ENCODE measurements around the gene NANOG. TPM values are rescaled to one million over a fixed set of nuclear protein-coding genes. Genes with fewer than 3 reads are reported as not detected.

The NANOG gene
- total and polyA plus RNA-seq, 2 of the 8 experiments (the other 6 are each of a cell fraction or from before 2014, with no cell fraction given): 53.7 to 231 TPM

- peaks cover 0 to 3% (median 0%) of the 10 kb centered on the region in 4 experiments; a peak in 1 of 7 replicates for H3K4me1 ChIP-seq (replicated peaks in 1 of 4; ENCODE audit: control insufficient read depth in 3 of 4, insufficient read depth in 4 of 4, low read length in 3 of 4)
- H4K91ac ChIP-seq (replicated peaks; ENCODE audit: insufficient read length, low read length): no peak overlapping the region
- FAIRE-seq: no peak
- CTCF ChIA-PET (ENCODE audit: partially characterized antibody): interaction anchor here (0.8 to 3.1 kb wide), 8 partner anchors 12 to 105 kb away, joined by 3 to 10 read pairs (median 3); no protein-coding TSS in a partner anchor
- H3K23me2 ChIP-seq (ENCODE audit: low read depth, low read length): no peaks in the 10 kb centered on the region
- H3K4me3 ChIP-seq (ENCODE audit: extremely low read depth in 1 of 4, insufficient read depth in 2 of 4, low read depth in 3 of 4, low read length in 4 of 4): no peak overlapping the region
- no peaks in the 10 kb centered on the region for H3K79me1 ChIP-seq (ENCODE audit: low read depth, low read length)
- no peak overlapping the region for H4K5ac ChIP-seq (ENCODE audit: insufficient read length, low read depth, low read length)
- POLR2A ChIA-PET (ENCODE audit: partially characterized antibody): interaction anchor here (0.5 to 1.5 kb wide), 6 partner anchors 8 to 155 kb away, joined by 3 to 4 read pairs (median 3); no protein-coding TSS in a partner anchor
- no peak overlapping the region for H2AK5ac ChIP-seq (ENCODE audit: low read depth, low read length)
- H3K14ac ChIP-seq (ENCODE audit: insufficient read length): no peak overlapping the region
- peaks cover 0 to 3% of the 10 kb centered on the region in 2 experiments; a peak in 1 of 4 replicates for H3K9me3 ChIP-seq (ENCODE audit: insufficient read depth in 2 of 2, low read depth in 1 of 2, low read length in 1 of 2)
- no peak for DNase-seq (ENCODE audit: low read depth in 1 of 2, low spot score in 2 of 2)
- H3K4me2 ChIP-seq (ENCODE audit: insufficient read depth in 1 of 2, low read depth in 2 of 2, low read length in 2 of 2): no peak overlapping the region
- no peak overlapping the region for H4K8ac ChIP-seq (ENCODE audit: extremely low read depth, insufficient read depth, low read length)
- no peak overlapping the region; the same call in 1 of the 2 replicates for H3K18ac ChIP-seq (ENCODE audit: extremely low read depth, low read length)
- no peaks in the 10 kb centered on the region for H3K79me2 ChIP-seq (ENCODE audit: control insufficient read depth in 1 of 2, insufficient read depth in 2 of 2, low read length in 2 of 2)
- H4K20me1 ChIP-seq (replicated peaks in 1 of 2; ENCODE audit: control insufficient read depth in 1 of 2, insufficient read depth in 2 of 2, low read length in 2 of 2): no peaks in the 10 kb centered on the region
- H2BK15ac ChIP-seq (ENCODE audit: low read length): 0 out of 2 replicates have a peak overlapping the region, but pooled peaks have one; percentile 72
- peak overlapping the region; percentile 35; the same call in 1 of the 2 replicates for H2BK12ac ChIP-seq (ENCODE audit: low read depth, low read length)
- H2BK120ac ChIP-seq (replicated peaks; ENCODE audit: low read depth, low read length): no peak overlapping the region
- H3K36me3 ChIP-seq (ENCODE audit: control insufficient read depth in 2 of 4, insufficient read depth in 4 of 4, low read length in 3 of 4): no peaks in the 10 kb centered on the region
- H2BK20ac ChIP-seq (ENCODE audit: low read length): no peak overlapping the region
- no peak overlapping the region for H2BK5ac ChIP-seq (ENCODE audit: low read depth, low read length)
- H3K9ac ChIP-seq (replicated peaks in 1 of 4; ENCODE audit: extremely low read depth in 1 of 4, low read depth in 3 of 4, low read length in 3 of 4): no peak overlapping the region
- no peak overlapping the region for H3K4ac ChIP-seq (replicated peaks; ENCODE audit: insufficient read length, low read depth, low read length)
- no peaks in the 10 kb centered on the region for H3K27me3 ChIP-seq (replicated peaks in 1 of 4; ENCODE audit: control insufficient read depth in 3 of 4, extremely low read depth in 1 of 4, insufficient read depth in 3 of 4, low read length in 3 of 4)
- no peak overlapping the region for H2AFZ ChIP-seq (ENCODE audit: low read length)
- no peak overlapping the region for H3K56ac ChIP-seq (replicated peaks; ENCODE audit: insufficient read length, low read depth, low read length)
- no peak overlapping the region for H3K23ac ChIP-seq (ENCODE audit: insufficient read length)
- 89% methylated on average over 20 of the region's 20 CpGs; no CpG with 5 or more reads in 1 of the 2 experiments for WGBS, 2 experiments (ENCODE audit: extremely low coverage in 1 of 2, insufficient coverage in 1 of 2, insufficient read length in 1 of 2, insufficient replicate concordance in 2 of 2, low coverage in 1 of 2, low lambda C conversion rate in 2 of 2, missing lambda C conversion rate in 1 of 2)
- no peak overlapping the region; the same call in 1 of the 2 replicates for H3K27ac ChIP-seq (ENCODE audit: low read depth, low read length)
- TF ChIP-seq TEAD4 (IDR thresholded peaks at IDR 0.05; ENCODE audit: low read depth, low read length): no peak
- no peak for TF ChIP-seq CREB1 (IDR thresholded peaks at IDR 0.05)
- TF ChIP-seq GTF2F1 (IDR thresholded peaks at IDR 0.05; ENCODE audit: borderline replicate concordance, low read depth, low read length): no peak
- TF ChIP-seq E2F6 (IDR thresholded peaks at IDR 0.05): no peak
- TF ChIP-seq POLR2AphosphoS5 (IDR thresholded peaks at IDR 0.05; ENCODE audit: low read depth, low read length): no peak
- no peak for TF ChIP-seq ATF3 (IDR thresholded peaks at IDR 0.05; ENCODE audit: insufficient read depth, low read depth, low read length)
- TF ChIP-seq PHF8 (conservative IDR thresholded peaks at IDR 0.05; ENCODE audit: low read depth, low read length): no peak
- no peak for TF ChIP-seq EP300 (IDR thresholded peaks at IDR 0.05; ENCODE audit: borderline replicate concordance in 1 of 2, low read depth in 2 of 2, low read length in 2 of 2)
- no peak for TF ChIP-seq KDM1A (IDR thresholded peaks at IDR 0.05; ENCODE audit: borderline replicate concordance, low read length)
- TF ChIP-seq CBX8 (IDR thresholded peaks at IDR 0.05; ENCODE audit: borderline replicate concordance, low read depth, low read length): no peak
- TF ChIP-seq RNF2 (IDR thresholded peaks at IDR 0.05; ENCODE audit: borderline replicate concordance, low read depth, low read length, missing control alignments, poor library complexity, severe bottlenecking): no peak
- no peak for TF ChIP-seq TBP (IDR thresholded peaks at IDR 0.05; ENCODE audit: low read depth, low read length)
Observed at GRCh38 chr12:7751394-7751793, 37.8 kb upstream of the NANOG start.

All from H1 (cell line).